DMS 273 (cell line): ENCODE data around the gene GALNT2.

ENCODE experiments used
- DNase-seq: peaks from one replicate; lab custom pipeline; 2025; ENCODE audit not compliant: unreplicated experiment; lab: John Stamatoyannopoulos, UW

The GALNT2 gene

DNA sequence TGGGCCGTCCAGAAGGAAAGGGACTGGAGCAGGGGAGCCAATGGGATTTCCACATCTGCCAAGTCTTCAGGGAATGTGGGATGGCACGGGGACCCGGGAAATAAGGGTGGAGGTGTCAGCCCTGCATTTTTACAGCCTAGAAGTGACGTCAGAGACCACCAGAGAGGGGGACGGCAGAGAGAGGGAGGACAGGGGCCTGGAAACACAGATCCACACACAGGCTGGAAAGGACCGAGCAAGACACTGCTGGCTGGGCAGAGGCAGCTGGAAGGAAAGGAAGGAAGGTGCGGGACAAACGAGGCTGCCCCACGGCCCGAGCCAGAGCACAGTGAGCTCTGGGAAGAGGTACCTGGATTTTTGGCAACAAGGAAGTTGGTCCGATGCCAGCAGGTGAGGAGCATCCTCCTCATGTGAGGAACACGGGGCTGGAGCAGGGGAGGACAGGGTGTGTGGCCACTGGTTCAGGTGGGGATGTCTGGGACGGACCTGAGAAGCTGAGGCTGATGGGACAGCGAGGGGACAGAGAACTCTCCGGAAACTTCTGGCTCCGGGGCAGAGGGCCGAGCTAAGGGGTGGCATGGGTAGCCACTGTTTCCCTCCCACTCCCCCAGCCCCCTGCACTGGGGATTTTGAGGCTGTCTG is 220.8 kb downstream of the GALNT2 start:
- no peak for DNase-seq

DNA sequence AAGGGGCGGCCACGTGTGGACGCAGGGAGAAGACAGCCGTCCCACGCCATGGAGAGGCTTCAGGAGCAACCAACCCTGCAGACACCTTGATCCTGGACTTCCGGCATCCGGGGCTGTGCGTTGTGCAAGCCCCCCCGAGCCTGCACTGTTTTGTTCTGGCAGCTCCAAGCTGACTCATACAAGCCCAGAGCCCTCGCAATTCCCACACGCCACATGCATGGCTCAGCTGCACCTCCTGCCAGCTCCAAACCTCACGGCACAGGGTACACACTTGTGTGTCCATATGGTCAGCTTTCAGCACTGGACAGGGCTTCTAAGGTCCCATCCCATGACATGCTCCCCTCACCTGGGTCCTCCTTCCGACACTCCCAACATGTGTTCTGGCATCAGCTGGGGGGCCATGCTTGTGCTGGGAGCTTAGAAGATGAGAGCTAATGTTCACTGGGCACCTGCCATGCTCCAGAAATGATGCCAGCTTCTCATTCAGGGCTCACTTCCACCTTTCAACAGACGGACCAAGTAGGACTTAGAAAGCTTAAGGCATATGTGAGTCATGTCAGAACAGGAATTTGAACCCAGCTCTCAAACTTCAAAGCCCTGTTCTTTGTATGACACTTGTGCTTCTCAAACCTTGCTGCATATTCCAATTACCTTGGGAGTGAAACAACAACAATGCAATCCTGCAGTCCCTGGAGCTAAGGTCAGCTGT is 221.8 kb downstream of the GALNT2 start:
- DNase-seq: peak; percentile 54

DNA sequence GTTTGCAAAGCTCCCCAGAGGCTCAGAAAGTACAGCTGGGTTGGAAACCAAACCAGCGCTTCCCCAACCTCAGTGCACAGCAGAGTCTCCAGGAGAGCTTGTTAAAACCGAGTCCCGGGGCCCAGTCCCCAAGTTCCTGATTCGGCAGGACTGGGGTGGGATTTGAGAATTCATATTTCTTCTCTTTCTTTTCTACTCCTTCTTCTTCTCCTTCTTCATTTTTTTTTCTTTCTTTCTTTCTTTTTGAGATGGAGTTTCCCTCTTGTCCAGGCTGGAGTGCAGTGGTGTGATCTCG is 222.3 kb downstream of the GALNT2 start:
- DNase-seq: no peak

DNA sequence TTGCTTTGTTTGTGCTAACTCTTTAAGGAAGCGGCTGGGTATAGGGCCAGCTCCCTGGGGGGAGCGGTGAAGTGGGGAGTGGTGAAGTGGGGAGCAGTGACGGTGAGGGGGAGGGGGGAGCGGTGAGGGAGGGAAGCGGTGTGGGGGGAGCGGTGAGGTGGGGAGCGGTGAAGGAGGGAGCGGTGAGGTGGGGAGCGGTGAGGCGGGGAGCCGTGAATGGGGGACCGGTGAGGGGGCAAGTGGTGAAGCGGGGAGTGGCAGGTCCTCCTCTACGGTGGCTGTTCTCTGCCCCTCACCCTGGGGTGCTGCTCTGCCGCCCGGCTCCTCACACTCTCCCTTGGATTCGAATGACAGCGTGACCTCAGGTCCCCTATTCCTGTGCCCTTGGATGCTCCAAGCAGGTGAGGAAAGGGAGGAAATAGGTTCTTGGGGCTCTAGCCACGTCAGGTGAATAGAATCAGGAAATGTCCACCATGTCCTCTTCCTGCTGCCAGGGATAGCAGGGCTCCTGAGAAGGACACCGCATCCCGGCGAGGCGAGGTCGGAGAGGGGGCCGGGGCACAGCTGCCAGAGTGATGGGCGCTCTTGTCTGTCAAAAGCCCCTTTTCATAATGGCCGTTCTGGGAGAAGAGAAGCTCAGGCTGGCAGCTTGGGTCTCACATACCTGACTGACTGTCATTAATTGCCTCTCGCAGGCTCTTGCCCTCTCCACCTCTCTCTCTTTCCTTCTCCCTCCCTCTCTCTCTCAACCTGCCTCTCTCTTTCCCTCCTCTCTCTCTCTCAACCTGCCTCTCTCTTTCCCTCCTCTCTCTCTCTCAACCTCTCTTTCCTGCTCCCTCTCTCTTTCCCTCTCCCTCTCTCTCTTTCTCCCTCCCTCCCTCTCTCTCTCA is 224.9 kb downstream of the GALNT2 start:
- no peak for DNase-seq

DNA sequence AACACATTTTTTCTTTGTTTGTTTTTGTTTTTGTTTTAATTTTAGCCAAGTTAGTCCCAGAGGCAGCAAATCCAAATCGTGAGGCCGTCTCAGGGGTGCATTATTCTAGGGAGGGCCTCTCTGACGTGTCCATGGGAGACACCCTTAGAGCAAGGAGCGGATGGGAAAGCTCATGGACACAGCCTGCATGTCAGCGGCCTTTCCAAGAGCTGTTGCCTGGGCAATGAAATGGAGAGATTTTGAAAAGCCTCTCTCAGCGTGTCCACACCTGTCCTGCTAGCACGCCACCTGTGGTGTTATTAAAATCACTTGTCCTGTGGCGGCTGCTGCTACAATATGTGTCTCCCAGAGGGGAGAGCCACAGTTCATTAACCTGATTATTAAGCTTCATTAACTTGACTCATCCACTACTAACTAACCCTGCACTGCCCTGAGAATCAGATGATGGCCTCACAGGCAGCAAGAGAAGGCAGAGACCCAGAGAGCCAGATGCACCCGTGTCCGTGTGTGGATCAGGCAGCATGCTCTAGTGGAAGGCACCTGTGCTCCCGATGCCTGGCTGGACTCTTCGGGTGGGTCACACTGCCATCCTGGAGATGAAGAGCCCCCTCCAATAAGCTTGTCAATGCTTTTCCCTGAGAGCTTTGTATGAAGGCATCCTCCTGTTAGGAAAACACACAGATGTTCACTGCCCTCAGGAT is 225.8 kb downstream of the GALNT2 start:
- DNase-seq: peak; percentile 83

DNA sequence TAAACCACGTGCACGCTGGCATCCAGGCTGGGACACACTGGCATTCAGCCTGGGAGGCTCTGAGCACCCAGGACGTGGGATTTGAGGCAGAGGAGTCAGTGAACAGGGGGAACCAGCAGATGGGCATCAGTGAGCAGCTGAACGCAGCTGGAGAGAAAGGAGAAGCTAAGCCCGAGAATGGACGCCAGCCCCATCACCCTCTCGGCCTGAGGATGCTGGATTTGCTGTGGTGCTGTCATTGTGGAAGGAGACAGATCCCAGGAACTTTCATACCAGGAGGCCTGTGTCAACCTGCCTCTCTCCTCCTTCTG is 226.3 kb downstream of the GALNT2 start:
- DNase-seq: peak; percentile 80

DNA sequence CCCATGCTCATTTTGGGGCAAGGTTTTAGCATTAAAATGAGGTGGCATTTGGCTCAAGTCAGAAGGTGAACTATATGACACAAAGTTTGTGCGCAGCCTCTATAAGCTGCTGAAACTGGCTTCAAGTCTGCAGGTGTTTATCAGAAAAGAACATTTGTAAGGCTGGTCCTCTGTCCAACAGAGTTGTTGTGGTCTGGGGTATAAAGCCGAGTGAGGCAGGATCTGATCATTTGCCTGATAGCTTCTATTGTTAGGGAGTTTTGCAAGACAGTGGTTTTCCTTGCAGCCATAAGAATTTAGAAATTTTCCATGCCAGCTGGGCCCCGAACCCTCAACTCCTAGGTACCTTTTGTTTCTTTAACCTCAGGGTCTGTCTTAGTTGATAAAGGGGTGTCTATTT is 228.3 kb downstream of the GALNT2 start:
- DNase-seq: no peak

DNA sequence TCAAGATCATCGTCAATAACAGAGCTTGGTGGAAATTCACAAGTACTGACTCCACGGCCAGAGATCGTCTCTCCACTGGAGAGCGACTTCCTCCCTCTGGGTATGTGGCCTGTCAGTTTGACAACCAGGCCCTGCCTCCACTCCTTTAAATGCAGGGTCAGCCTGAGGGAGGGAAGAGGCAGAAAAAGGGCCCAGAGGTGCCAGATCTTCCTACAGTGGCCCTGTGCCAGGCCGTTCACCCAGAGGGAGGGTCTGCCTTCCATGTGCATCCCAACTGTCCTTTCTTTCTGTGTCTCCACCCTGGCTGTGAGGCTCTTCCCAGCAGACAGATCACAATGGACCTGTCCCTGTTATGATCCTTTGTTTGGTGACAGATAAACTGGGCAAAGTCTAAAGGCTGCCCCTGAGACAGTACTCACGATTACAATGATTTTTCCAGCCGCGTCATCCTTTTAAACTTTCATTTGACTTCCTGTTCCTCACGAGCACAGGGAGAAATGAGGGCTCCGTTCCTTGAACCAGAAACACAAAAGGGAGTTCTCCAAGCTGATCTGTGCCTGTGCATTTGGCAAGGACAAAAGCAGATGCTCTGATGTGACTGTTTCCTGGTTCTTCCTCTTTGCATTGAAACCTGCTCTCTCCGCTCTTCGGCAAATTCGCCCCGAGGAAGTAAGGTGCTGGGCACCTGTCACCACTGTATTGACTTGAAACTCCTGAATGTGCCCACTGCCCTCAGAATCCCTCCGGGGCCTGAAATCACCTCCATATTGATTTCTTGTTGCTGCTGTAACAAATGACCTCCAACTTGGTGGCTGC is 232.4 kb downstream of the GALNT2 start:
- no peak for DNase-seq

DNA sequence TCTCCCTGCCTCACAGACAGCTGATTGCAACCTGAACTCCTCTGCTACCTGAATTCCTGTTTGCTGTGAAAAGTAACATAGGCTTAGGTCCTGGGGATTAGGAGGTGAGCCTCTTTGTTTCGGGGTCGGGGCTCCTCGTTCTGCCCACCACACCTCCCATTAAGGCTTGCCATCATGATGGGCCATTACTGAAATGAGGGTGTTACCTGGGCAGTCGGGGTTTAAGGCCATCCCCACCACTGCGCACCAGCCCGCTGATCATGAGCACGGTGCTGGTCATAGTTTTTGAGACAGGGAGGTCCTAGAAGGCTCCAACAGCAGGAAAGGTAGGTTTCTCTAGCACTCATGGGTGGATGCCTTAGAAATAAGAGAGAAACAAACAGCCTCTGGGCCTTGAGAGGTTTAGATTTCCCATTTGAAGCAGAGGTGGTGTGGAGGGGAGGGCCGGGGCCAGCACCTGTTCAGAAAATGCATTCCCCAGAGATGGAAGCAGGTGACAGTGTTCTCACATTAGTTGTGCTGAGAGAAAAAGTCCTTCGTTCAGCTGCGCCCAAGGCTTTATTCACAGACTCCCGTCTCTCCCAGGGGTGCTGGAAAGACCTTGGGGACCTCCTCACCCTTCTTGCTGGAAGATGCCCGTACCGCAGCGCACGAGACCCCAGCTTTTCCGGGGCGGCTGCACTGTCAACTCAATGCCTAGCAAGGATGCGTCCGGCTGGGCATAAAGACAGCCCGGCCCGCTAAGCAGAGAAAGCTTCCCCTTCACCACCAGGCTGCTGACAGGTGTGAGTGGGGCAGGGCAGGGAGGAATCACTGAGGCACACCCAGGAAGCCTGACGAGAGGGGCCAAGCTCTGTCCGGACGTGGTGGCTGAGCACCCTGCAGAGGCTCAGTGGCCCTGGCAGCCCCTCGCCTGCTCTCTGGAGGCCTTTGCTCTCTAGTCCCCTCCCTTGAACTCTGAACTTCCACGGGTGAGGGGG is 233.6 kb downstream of the GALNT2 start:
- no peak for DNase-seq

DNA sequence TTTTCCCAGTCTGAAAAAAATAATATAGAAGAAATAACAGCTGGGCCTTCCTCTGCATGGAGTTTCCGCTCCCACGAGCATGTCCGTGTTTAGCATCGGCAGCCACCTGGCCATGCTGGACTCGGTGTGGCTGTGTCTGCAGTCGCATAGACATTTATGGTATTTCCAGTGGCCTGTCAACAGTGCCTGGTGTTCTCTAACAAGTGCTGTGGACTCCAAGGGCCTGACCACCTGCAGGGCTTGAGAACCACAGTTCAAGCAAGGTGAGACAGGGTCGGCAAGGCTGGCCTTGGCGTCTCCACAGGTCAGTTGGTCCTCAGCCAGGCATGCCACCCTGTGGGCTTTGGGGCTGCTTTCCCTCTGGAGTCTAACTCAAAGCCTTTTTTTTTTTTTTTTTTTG is 234.3 kb downstream of the GALNT2 start:
- DNase-seq: peak; percentile 24

DNA sequence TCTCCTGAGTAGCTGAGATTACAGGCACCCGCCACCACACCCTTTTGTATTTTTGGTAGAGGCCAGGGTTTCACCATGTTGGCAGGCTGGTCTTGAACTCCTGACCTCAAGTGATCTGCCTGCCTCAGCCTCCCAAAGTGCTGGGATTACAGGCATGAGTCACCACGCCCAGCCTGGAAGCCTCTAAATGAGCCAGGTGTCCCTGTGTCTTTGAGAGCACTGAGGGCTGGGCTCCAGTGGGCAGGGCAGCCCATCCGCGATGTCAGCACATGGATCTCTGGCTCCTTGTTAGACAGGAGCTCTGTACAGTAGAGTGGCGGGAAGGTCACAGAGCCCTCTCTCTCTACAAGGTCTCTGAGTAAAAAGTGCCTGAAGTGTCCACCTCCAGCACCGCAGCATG is 234.8 kb downstream of the GALNT2 start:
- DNase-seq: peak; percentile 25

DNA sequence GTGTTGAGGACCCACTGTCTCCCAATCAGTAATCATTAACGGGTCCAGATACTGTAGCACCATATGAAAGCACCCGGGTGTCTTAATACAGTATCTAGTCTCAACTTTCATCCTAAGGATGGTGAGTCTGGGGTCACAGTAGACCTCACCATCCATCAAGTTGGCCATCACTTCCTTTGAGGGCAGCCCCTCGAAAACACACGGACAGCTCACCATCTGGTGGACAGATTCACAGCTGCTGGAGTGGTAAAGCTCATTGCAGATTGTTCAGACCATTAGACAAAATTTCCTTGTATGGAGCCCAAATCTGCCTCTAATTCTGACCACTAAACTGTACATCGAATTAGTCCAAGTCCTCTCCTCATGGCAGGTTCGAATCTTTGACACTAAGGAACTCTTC is 236.0 kb downstream of the GALNT2 start:
- no peak for DNase-seq

DNA sequence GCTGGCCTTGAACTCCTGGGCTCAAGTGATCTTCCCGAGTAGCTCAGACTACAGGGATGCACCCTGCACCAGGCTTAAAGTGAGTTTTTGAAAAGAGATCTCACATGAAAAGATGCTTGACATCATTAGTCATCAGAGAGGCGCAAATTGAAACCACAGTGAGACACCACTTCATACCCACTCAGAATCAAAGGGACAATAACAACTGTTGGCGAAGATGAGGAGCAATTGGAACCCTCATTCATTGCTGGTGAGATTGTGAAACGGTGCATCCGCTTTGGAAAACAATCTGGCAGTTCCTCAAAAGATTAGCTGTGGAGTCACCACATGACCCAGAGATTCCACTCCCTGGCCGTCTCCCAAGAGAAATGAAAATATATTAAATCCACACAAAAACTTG is 236.8 kb downstream of the GALNT2 start:
- no peak for DNase-seq

DNA sequence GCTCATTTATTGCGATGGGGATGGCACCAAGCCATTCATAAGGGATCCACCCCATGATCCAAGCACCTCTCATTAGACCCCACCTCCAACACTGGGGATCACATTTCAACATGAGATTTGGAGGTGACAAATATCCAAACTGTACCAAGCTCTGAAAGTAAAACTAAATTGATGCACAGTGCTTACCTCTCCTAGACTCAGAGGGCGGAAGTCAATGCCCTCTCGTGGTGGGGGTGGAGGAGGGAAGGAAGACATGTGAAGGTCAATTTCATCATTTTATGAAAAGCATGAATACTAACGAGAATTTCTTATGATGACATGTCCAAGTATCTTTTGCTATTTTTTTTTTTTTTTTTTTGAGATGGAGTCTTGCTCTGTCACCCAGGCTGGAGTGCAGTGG is 239.1 kb downstream of the GALNT2 start:
- no peak for DNase-seq

DNA sequence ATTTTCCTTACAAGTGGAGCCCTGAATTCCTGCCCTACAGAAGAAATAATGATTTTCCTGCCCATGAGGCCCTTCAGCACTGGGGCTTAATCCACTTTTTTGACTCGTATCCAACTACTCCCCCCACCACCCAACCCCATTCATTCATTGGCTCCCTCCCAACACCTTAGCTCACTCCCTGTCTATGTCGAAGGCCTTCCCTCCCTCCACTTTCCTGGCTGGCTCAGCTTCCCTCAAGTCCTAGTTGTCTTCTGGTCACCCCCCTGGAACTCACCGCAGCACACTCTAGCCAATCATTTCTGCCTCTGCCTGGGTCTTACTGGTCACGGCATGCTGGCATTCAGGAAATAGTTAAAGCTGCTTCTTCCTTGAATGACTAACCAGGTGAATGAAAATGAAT is 240.2 kb downstream of the GALNT2 start:
- no peak for DNase-seq

DNA sequence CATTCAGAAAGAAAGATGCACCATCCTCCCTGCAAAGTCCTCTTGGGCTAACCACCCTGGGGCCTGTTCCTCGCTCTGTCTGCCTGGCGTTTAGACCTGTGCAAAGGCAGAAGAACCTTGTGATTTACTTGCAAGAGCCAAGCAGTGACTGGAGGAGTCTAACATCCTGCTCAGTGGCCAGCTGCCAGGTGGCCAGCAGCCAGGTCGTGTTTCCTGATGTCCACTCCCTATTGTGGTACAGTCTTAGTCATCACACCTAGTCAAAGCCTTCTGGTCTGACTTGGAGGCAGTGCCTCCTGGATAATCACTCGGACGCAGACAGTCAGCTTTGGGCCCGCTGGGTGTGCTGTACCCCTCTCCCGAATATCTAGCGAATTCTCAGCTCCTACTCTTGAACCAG is 241.0 kb downstream of the GALNT2 start:
- DNase-seq: peak; percentile 39

DNA sequence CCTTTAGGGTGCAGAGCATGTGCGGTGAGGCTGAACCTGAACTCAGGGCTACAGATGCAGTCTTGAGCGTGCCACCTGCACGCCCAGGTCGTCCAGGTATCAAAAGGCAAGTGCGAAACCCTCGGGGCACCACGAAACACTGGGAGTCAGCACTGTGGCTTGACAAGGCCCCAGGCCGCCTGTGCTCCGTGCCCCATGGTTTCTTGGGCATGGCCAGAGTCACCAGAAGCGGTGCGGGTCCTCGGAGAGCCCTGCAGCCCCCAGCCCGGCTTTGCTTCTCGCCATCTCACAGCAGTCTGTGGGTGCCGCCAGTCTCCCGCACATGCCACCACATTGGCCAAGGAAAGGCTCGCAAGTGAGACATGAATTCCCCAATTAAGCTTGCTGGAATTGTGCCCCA is 241.8 kb downstream of the GALNT2 start:
- DNase-seq: no peak

DNA sequence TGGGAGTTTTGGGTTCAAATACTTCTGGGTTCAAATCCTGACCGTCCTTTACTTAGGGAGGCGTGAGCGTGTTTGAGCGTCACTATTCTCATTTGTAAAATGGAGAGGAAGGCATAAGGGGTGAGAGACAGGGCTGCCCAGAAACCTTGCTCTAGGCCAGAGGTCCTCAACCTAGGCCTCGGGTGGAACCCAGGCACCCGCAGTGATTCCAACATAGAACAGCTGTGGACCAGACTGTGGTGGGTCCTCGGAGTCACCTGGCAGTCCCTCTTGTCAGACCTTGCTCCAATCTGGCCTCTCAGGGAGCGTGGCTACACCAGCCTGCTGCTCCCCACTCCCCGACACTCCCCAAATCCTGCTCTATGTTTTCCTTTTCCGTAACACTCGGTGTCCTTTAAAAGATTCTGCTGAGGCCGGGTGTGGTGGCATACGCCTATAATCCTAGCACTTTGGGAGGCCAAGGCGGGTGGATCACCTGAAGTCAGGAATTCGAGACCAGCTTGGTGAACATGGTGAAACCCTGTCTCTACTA is 242.7 kb downstream of the GALNT2 start:
- no peak for DNase-seq

DNA sequence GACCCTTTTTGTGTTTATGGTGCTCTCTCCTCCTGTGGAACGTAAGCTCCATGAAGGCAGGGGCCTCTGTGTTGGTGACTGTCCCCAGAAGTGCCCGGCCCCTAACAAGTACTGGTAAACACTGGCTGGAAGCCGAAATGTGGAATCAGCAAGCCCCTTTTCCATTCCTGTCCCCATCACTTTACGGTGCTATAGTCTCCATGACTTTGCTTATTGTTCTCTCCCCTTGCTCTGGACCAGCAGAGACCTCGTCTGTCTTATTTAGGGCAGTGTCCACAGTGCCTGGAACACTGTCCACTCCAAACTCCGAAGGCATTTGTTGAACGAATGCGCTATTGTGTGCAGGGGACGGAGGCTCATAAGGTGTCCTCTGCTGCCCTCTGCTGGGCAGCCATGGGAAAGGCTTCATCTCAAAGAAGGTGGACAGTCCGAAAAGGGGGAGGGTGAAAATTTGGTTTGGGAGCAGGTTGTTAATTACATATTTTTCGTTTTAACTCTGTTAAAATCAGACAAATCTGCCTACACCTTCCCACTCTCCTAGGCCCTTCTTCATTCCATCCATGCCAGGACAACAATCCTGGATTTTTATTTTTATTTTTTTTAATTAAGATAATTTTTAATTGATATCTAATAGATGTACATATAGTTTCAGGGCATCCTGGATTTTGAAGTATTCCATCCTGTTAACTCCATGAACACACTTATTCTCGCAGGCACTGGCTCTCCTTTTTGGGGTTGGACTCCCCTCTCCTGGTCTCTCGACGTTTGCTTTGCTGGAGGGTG is 243.5 kb downstream of the GALNT2 start:
- DNase-seq: peak; percentile 89
